Central memory CD8-positive, alpha-beta T cell (primary cell): ENCODE data around the gene SHISA6.

Experiments
- ATAC-seq: fragments of 150-1000 bp; cut with Tn5 transposase; replicated peaks from 2 replicates; pipeline ENCODE4 v1.10.0; 2022; ENCODE audit warnings: mild to moderate bottlenecking, moderate FRiP score, moderate number of reproducible peaks; ENCODE audit not compliant: poor library complexity, severe bottlenecking; ENCODE audit errors: extremely low read depth
- DNase-seq, 2 donors: peaks; one replicate each; pipeline ENCODE4 v3.0.0; 2021; ENCODE audit warnings: low spot score in 2 of 2
- H3K27ac Mint-ChIP-seq: one replicate; pipeline ENCODE4 v1.8.0; 2022; ENCODE audit warnings: low read depth, mild to moderate bottlenecking, moderate library complexity, mixed read lengths
- H3K27me3 Mint-ChIP-seq: one replicate; pipeline ENCODE4 v1.8.0; 2022; ENCODE audit warnings: mixed read lengths
- H3K36me3 Mint-ChIP-seq: one replicate; pipeline ENCODE4 v1.8.0; 2022; ENCODE audit warnings: mild to moderate bottlenecking, moderate library complexity, mixed read lengths; ENCODE audit not compliant: insufficient read depth
- H3K4me1 Mint-ChIP-seq: one replicate; pipeline ENCODE4 v1.8.0; 2022; ENCODE audit warnings: mixed read lengths
- H3K4me3 Mint-ChIP-seq: one replicate; pipeline ENCODE4 v1.8.0; 2022; ENCODE audit warnings: mild to moderate bottlenecking, moderate library complexity, mixed read lengths
- H3K9me3 Mint-ChIP-seq: one replicate; pipeline ENCODE4 v1.8.0; 2022; ENCODE audit warnings: mixed read lengths

SHISA6 gene

GRCh38 chr17:11340803-11341202 is 99.8 kb downstream of the SHISA6 start:
- Mint-ChIP-seq H3K27me3 (no peaks in the 10 kb centered on the region), H3K36me3 (no peaks in the 10 kb centered on the region), H3K4me1 (no peaks in the 10 kb centered on the region), H3K4me3 (no peak overlapping the region), H3K27ac (no peak overlapping the region), H3K9me3 (peaks cover 5% of the 10 kb centered on the region)
- ATAC-seq (no peak), DNase-seq (no peak)

DNA sequence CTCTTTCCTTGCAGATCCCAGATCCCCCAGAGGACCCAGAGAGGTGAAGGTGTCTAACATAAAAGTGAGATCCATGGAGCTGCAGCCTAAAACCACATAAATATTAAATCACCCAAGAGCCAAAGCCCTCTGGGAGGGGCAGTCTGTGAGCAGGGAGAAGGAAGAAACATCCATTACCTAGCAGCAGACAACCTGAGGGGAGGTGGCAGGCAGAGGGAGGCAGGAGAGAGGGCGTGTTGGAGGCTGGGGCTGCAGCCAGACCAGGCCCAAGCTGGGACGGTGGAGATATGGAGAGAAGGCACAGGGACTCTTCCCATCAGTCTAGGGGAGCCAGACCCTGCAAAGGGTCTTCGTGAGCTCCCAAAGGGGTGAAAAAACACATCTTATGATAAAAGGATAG is 101.1 kb downstream of the SHISA6 start:
- ATAC-seq = no peak
- no peak for DNase-seq
- H3K27me3 Mint-ChIP-seq = no peaks in the 10 kb centered on the region
- peaks cover 9% of the 10 kb centered on the region for H3K9me3 Mint-ChIP-seq
- H3K36me3 Mint-ChIP-seq = no peaks in the 10 kb centered on the region
- H3K4me3 Mint-ChIP-seq = no peak overlapping the region
- no peak overlapping the region for H3K27ac Mint-ChIP-seq
- H3K4me1 Mint-ChIP-seq = no peaks in the 10 kb centered on the region

- Mint-ChIP-seq H3K9me3 (peaks cover 17% of the 10 kb centered on the region), H3K27me3 (no peaks in the 10 kb centered on the region), H3K36me3 (no peaks in the 10 kb centered on the region), H3K27ac (no peak overlapping the region), H3K4me3 (no peak overlapping the region), H3K4me1 (no peaks in the 10 kb centered on the region)
- ATAC-seq = no peak
- DNase-seq = no peak
Observed at GRCh38 chr17:11349106-11349505, 108.1 kb downstream of the SHISA6 start.

DNA sequence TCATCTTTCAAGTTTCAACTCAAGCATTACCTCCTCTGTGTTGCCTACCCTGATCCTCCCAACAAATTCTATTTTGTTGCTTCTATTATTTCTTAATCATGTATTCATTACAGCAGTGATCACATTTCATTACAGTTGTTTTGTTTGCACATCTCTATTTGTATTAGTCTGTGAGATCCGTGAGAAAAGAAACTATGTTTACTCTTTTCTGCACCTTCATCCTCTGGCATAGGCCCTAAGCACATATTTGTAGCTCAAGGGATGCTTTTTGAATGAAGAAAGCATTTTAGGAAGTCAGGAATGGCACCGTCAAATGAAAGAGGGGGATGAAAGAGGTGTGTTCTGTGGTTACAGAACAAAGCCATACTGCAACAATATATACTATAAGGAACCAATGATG is 110.5 kb downstream of the SHISA6 start:
- ATAC-seq (no peak), DNase-seq (no peak)
- H3K9me3 Mint-ChIP-seq = peaks cover 17% of the 10 kb centered on the region
- no peak overlapping the region for H3K4me3 Mint-ChIP-seq
- H3K36me3 Mint-ChIP-seq = no peaks in the 10 kb centered on the region
- H3K4me1 Mint-ChIP-seq = no peaks in the 10 kb centered on the region
- H3K27me3 Mint-ChIP-seq = no peaks in the 10 kb centered on the region
- no peak overlapping the region for H3K27ac Mint-ChIP-seq

- Mint-ChIP-seq H3K27me3 (no peaks in the 10 kb centered on the region), H3K4me1 (no peaks in the 10 kb centered on the region), H3K36me3 (no peaks in the 10 kb centered on the region), H3K27ac (no peak overlapping the region), H3K4me3 (no peak overlapping the region), H3K9me3 (peaks cover 11% of the 10 kb centered on the region)
- ATAC-seq (no peak), DNase-seq (no peak)
Observed at GRCh38 chr17:11353601-11354000, 112.6 kb downstream of the SHISA6 start.

- ATAC-seq (no peak), DNase-seq (no peak)
- no peaks in the 10 kb centered on the region for H3K4me1 Mint-ChIP-seq
- no peak overlapping the region for H3K27ac Mint-ChIP-seq
- peaks cover 8% of the 10 kb centered on the region for H3K9me3 Mint-ChIP-seq
- H3K27me3 Mint-ChIP-seq = no peaks in the 10 kb centered on the region
- no peak overlapping the region for H3K4me3 Mint-ChIP-seq
- no peaks in the 10 kb centered on the region for H3K36me3 Mint-ChIP-seq
Observed at GRCh38 chr17:11356371-11356770, 115.4 kb downstream of the SHISA6 start.

- no peak for DNase-seq
- ATAC-seq = no peak
- Mint-ChIP-seq H3K36me3 (no peaks in the 10 kb centered on the region), H3K9me3 (peaks cover 9% of the 10 kb centered on the region), H3K27ac (no peak overlapping the region), H3K27me3 (no peaks in the 10 kb centered on the region), H3K4me1 (no peaks in the 10 kb centered on the region), H3K4me3 (no peak overlapping the region)
Observed at GRCh38 chr17:11363565-11364117, 122.6 kb downstream of the SHISA6 start.

- no peaks in the 10 kb centered on the region for H3K27me3 Mint-ChIP-seq
- H3K36me3 Mint-ChIP-seq = no peaks in the 10 kb centered on the region
- DNase-seq = no peak
- H3K4me1 Mint-ChIP-seq = no peaks in the 10 kb centered on the region
- ATAC-seq = no peak
- H3K4me3 Mint-ChIP-seq = no peak overlapping the region
- H3K9me3 Mint-ChIP-seq = peaks cover 9% of the 10 kb centered on the region
- no peak overlapping the region for H3K27ac Mint-ChIP-seq
Observed at GRCh38 chr17:11366272-11366850, 125.3 kb downstream of the SHISA6 start.

GRCh38 chr17:11369575-11369974 is 128.6 kb downstream of the SHISA6 start:
- Mint-ChIP-seq H3K27me3 (no peaks in the 10 kb centered on the region), H3K36me3 (no peaks in the 10 kb centered on the region), H3K4me1 (no peaks in the 10 kb centered on the region), H3K4me3 (no peak overlapping the region), H3K27ac (no peak overlapping the region), H3K9me3 (peaks cover 9% of the 10 kb centered on the region)
- no peak for ATAC-seq
- DNase-seq = no peak

GRCh38 chr17:11372692-11373091 is 131.7 kb downstream of the SHISA6 start:
- no peak overlapping the region for H3K27ac Mint-ChIP-seq

GRCh38 chr17:11378506-11378905 is 137.5 kb downstream of the SHISA6 start:
- Mint-ChIP-seq H3K36me3 (no peaks in the 10 kb centered on the region), H3K4me3 (no peak overlapping the region), H3K9me3 (peaks cover 8% of the 10 kb centered on the region), H3K27ac (no peak overlapping the region), H3K4me1 (no peaks in the 10 kb centered on the region), H3K27me3 (no peaks in the 10 kb centered on the region)
- no peak for DNase-seq
- ATAC-seq = no peak

More at GRCh38 chr17:11372692-11373091, 131.7 kb downstream of the SHISA6 start:
- DNase-seq (no peak), ATAC-seq (no peak)
- Mint-ChIP-seq H3K36me3 (no peaks in the 10 kb centered on the region), H3K4me3 (no peak overlapping the region), H3K4me1 (no peaks in the 10 kb centered on the region), H3K9me3 (peaks cover 5% of the 10 kb centered on the region), H3K27me3 (no peaks in the 10 kb centered on the region)

DNA sequence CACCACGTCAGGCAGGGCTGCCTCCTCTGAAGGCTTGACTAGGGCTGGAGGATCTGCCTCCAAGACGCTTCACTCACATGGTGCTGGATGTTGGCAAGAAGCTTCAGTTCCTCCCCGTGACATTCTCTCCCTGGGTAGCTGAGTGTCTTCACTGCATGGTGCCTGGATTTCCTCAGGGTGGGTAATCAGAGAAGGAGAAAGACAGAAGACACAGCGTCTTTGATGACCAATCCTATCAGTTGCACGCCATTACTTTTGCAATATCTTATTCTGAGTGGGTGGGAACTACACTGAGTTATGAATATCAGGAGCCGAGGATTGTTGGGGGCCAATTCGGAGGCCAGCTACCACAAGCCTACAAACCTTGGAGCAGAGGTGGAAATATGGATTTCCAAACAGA is 139.7 kb downstream of the SHISA6 start:
- Mint-ChIP-seq H3K27ac (no peak overlapping the region), H3K4me1 (no peaks in the 10 kb centered on the region), H3K4me3 (no peak overlapping the region), H3K27me3 (no peaks in the 10 kb centered on the region), H3K9me3 (peaks cover 15% of the 10 kb centered on the region), H3K36me3 (peaks cover 2% of the 10 kb centered on the region)
- ATAC-seq (no peak), DNase-seq (no peak)

GRCh38 chr17:11383157-11383556 is 142.1 kb downstream of the SHISA6 start:
- H3K36me3 Mint-ChIP-seq = peaks cover 2% of the 10 kb centered on the region
- no peaks in the 10 kb centered on the region for H3K27me3 Mint-ChIP-seq
- H3K9me3 Mint-ChIP-seq = peaks cover 21% of the 10 kb centered on the region
- no peak overlapping the region for H3K27ac Mint-ChIP-seq
- DNase-seq (no peak), ATAC-seq (no peak)
- H3K4me1 Mint-ChIP-seq = no peaks in the 10 kb centered on the region
- no peak overlapping the region for H3K4me3 Mint-ChIP-seq
